HCT116 (cell line): ENCODE measurements around the gene PLA2G2F. TPM values are rescaled to one million over a fixed set of nuclear protein-coding genes. Genes with fewer than 3 reads are reported as not detected.

Experiments
- ATAC-seq: fragments of 200-7000 bp; cut with Tn5 transposase; 2 replicates; pipeline ENCODE4 v1.9.1; 2020; ENCODE audit warnings: mild to moderate bottlenecking, moderate library complexity
- BruUV-seq: library from RNA; stranded (reverse); fragments of 400-500 nt; replicated peaks from 2 replicates; lab custom pipeline; 2021; lab: Mats Ljungman, UMichigan
- CTCF ChIA-PET: fragments of 300-600 bp; sonication (Branson Sonifier 250); formaldehyde crosslinking; loops from one replicate; lab custom pipeline; 2021; ENCODE audit warnings: antibody characterized with exemption; lab: Charles Lee
- POLR2A ChIA-PET: fragments of 300-600, 350-600 bp; sonication (Branson Sonifier 250); formaldehyde crosslinking; loops from one replicate; lab custom pipeline; 2021; ENCODE audit warnings: antibody characterized with exemption; lab: Charles Lee
- RAD21 ChIA-PET, 2 experiments: fragments of 300-600 bp; sonication (Branson Sonifier 250); formaldehyde crosslinking; loops; one replicate each; lab custom pipeline; 2023; ENCODE audit warnings: low total read pairs in 2 of 2; ENCODE audit not compliant: uncharacterized antibody in 2 of 2, unreplicated experiment in 2 of 2, low non-redundant PET in 1 of 2; lab: Charles Lee
- DNase-seq: peaks from one replicate; pipeline ENCODE4 v3.0.0-alpha.2; 2010; ENCODE audit warnings: low read depth, low spot score
- H2AFZ ChIP-seq: fragments of 200-600 bp; shearing (Covaris generic), sonication (generic); 2 replicates; pipeline ENCODE4 v1.6.1; 2017; ENCODE audit warnings: low read depth, mixed run types, mixed read lengths, antibody characterized with exemption, low read length; ENCODE audit not compliant: poor library complexity, severe bottlenecking
- H3K27ac ChIP-seq: 2 replicates; pipeline ENCODE4 v1.5.1; 2012; ENCODE audit warnings: low read depth, low read length
- H3K27me3 ChIP-seq: fragments of 200-600 bp; sonication (generic); 2 replicates; pipeline ENCODE4 v1.6.1; 2016; ENCODE audit warnings: mixed run types, low read length, mixed read lengths; ENCODE audit not compliant: insufficient read depth
- H3K36me3 ChIP-seq, 2 experiments: fragments of 200-500 bp in 1 of 2; fragments of 200-600 bp in 1 of 2; sonication (Bioruptor generic) in 1 of 2; sonication (generic) in 1 of 2; 2 replicates each; pipeline versions ENCODE4 v1.5.1 to v1.6.1; 2014 to 2016; ENCODE audit warnings: low read length in 2 of 2, inconsistent platforms in 1 of 2, mixed read lengths in 1 of 2, mixed run types in 1 of 2; ENCODE audit not compliant: insufficient read depth in 2 of 2, control insufficient read depth in 1 of 2
- H3K4me1 ChIP-seq, 2 experiments: fragments of 200-600 bp in 1 of 2; sonication (generic) in 1 of 2; 2 replicates each; pipeline versions ENCODE4 v1.5.1 to v1.6.1; 2012 to 2017; ENCODE audit warnings: low read length in 2 of 2, inconsistent platforms in 1 of 2, mild to moderate bottlenecking in 1 of 2, mixed read lengths in 1 of 2, mixed run types in 1 of 2, moderate library complexity in 1 of 2; ENCODE audit not compliant: insufficient read depth in 2 of 2, control insufficient read depth in 1 of 2
- H3K4me2 ChIP-seq: fragments of 200-600 bp; sonication (generic); 2 replicates; pipeline ENCODE4 v1.6.1; 2017; ENCODE audit warnings: mixed run types, low read length, mixed read lengths
- H3K4me3 ChIP-seq, 2 experiments: fragments of 200-600 bp in 1 of 2; sonication (generic) in 1 of 2; replicated peaks in 1 of 2; 2 replicates each; pipeline ENCODE4 v1.5.1; 2011 to 2016; ENCODE audit warnings: low read length in 2 of 2, control low read depth in 1 of 2, low read depth in 1 of 2, mild to moderate bottlenecking in 1 of 2, mixed read lengths in 1 of 2, mixed run types in 1 of 2
- H3K79me2 ChIP-seq: fragments of 200-600 bp; sonication (generic); 2 replicates; pipeline ENCODE4 v1.6.1; 2017; ENCODE audit warnings: mild to moderate bottlenecking, mixed run types, low read length, moderate library complexity, mixed read lengths; ENCODE audit not compliant: insufficient read depth
- H3K9ac ChIP-seq: fragments of 200-600 bp; sonication (generic); 2 replicates; pipeline ENCODE4 v1.6.1; 2016; ENCODE audit warnings: low read length, mixed read lengths
- H3K9me2 ChIP-seq: fragments of 200-600 bp; sonication (generic), shearing (Covaris generic); 2 replicates; pipeline ENCODE4 v1.6.1; 2017; ENCODE audit warnings: mixed run types, mild to moderate bottlenecking, moderate library complexity; ENCODE audit not compliant: insufficient read depth
- H3K9me3 ChIP-seq, 2 experiments: fragments of 200-500 bp in 1 of 2; fragments of 200-600 bp in 1 of 2; sonication (Bioruptor generic) in 1 of 2; sonication (generic) in 1 of 2; 2 replicates each; pipeline ENCODE4 v1.6.1; 2014 to 2017; ENCODE audit warnings: low read length in 2 of 2, mixed read lengths in 2 of 2, inconsistent platforms in 1 of 2, low read depth in 1 of 2, mild to moderate bottlenecking in 1 of 2, mixed run types in 1 of 2, moderate library complexity in 1 of 2; ENCODE audit not compliant: control insufficient read depth in 1 of 2, insufficient read depth in 1 of 2
- H4K20me1 ChIP-seq: fragments of 200-600 bp; sonication (generic), shearing (Covaris generic); 2 replicates; pipeline ENCODE4 v1.6.1; 2017; ENCODE audit warnings: mixed run types, mild to moderate bottlenecking, moderate library complexity; ENCODE audit not compliant: insufficient read depth
- CEBPB ChIP-seq: IDR thresholded peaks from 2 replicates; pipeline ENCODE4 v1.6.1; 2012; ENCODE audit warnings: low read depth
- EGR1 ChIP-seq: IDR thresholded peaks from 2 replicates; pipeline ENCODE4 v1.6.1; 2012; ENCODE audit warnings: low read depth
- EZH2phosphoT487 ChIP-seq: fragments of 200-600 bp; IDR thresholded peaks from 2 replicates; pipeline ENCODE4 v1.6.1; 2018; ENCODE audit warnings: antibody characterized with exemption, borderline replicate concordance
- JUND ChIP-seq: IDR thresholded peaks from 2 replicates; pipeline ENCODE4 v1.6.1; 2012
- POLR2A ChIP-seq: IDR thresholded peaks from 2 replicates; pipeline ENCODE4 v1.7.0; 2011; ENCODE audit warnings: borderline replicate concordance; ENCODE audit not compliant: insufficient read depth, insufficient read length; ENCODE audit errors: extremely low read depth
- POLR2AphosphoS5 ChIP-seq: IDR thresholded peaks from 2 replicates; pipeline ENCODE4 v1.6.1; 2011; ENCODE audit warnings: mild to moderate bottlenecking, low read depth, low read length, moderate library complexity
- RAD21 ChIP-seq: IDR thresholded peaks from 2 replicates; pipeline ENCODE4 v1.6.1; 2012; ENCODE audit warnings: low read depth, mild to moderate bottlenecking
- SP1 ChIP-seq: IDR thresholded peaks from 2 replicates; pipeline ENCODE4 v1.6.1; 2012; ENCODE audit warnings: low read depth
- SRF ChIP-seq: IDR thresholded peaks from 2 replicates; pipeline ENCODE4 v1.6.1; 2012; ENCODE audit warnings: low read depth
- TCF7L2 ChIP-seq: IDR thresholded peaks from 2 replicates; pipeline ENCODE4 v1.7.0; 2011; ENCODE audit warnings: borderline replicate concordance, inconsistent platforms; ENCODE audit not compliant: insufficient read depth, insufficient read length; ENCODE audit errors: extremely low read depth
- ZFX ChIP-seq: fragments of 450-650 bp; IDR thresholded peaks from 2 replicates; pipeline ENCODE4 v1.6.1; 2017
- intact Hi-C: fragments of 100-400 bp; cut with micrococcal nuclease; formaldehyde crosslinking; loops from 2 replicates; pipeline ENCODE4 v1.10.0; 2022
- total RNA-seq: library from RNA; stranded (reverse); gene quantifications from one replicate; pipeline ENCODE4 v1.2.1, GENCODE V29; 2021; ENCODE audit not compliant: unreplicated experiment
- TF ChIP-seq, protein P1 (sequence below): IDR thresholded peaks from 2 replicates; pipeline ENCODE4 v1.6.1; 2012; ENCODE audit warnings: low read depth
- TF ChIP-seq, protein P2 (sequence below): IDR thresholded peaks from 2 replicates; pipeline ENCODE4 v1.6.1; 2012
- TF ChIP-seq, protein P3 (sequence below): IDR thresholded peaks from 2 replicates; pipeline ENCODE4 v1.6.1; 2012

Gene PLA2G2F
- total RNA-seq, 1 experiment from 2014 or later: 0.12 TPM

DNA sequence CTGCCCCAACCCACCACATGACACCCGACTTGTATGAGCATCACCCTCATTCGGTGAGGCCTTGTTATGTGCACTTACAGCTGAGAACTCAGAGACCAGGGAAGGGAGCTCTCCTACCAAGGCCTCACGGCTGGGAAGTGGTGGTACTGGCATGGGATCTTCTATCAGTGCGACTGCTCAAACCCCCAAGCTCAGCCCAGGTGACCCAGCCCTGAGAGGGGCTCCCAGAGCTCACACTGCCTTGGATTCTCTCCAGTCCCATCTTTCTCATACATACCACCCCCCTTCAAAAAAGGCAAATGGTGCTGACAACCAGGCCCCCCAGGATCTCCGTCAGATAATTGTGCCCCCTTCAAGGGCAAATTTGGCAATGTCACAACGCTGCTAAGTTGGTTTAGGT lies 777 bp upstream of the PLA2G2F start:
- CTCF ChIA-PET: no interaction called here
- ATAC-seq (no peak), DNase-seq (no peak)
- Histone ChIP-seq H3K9ac (no peak overlapping the region), H3K9me2 (no peaks in the 10 kb centered on the region), H3K36me3 (no peaks in the 10 kb centered on the region), H3K4me1 (peaks cover 4 to 11% of the 10 kb centered on the region in 2 experiments; a peak in 3 of 4 replicates), H3K4me3 (no peak overlapping the region), H4K20me1 (no peaks in the 10 kb centered on the region), H3K27me3 (no peaks in the 10 kb centered on the region), H2AFZ (no peak overlapping the region), H3K27ac (no peak overlapping the region), H3K4me2 (no peak overlapping the region), H3K79me2 (no peaks in the 10 kb centered on the region), H3K9me3 (no peaks in the 10 kb centered on the region)
- POLR2A ChIA-PET: no interaction called here
- TF ChIP-seq, protein P1, sequence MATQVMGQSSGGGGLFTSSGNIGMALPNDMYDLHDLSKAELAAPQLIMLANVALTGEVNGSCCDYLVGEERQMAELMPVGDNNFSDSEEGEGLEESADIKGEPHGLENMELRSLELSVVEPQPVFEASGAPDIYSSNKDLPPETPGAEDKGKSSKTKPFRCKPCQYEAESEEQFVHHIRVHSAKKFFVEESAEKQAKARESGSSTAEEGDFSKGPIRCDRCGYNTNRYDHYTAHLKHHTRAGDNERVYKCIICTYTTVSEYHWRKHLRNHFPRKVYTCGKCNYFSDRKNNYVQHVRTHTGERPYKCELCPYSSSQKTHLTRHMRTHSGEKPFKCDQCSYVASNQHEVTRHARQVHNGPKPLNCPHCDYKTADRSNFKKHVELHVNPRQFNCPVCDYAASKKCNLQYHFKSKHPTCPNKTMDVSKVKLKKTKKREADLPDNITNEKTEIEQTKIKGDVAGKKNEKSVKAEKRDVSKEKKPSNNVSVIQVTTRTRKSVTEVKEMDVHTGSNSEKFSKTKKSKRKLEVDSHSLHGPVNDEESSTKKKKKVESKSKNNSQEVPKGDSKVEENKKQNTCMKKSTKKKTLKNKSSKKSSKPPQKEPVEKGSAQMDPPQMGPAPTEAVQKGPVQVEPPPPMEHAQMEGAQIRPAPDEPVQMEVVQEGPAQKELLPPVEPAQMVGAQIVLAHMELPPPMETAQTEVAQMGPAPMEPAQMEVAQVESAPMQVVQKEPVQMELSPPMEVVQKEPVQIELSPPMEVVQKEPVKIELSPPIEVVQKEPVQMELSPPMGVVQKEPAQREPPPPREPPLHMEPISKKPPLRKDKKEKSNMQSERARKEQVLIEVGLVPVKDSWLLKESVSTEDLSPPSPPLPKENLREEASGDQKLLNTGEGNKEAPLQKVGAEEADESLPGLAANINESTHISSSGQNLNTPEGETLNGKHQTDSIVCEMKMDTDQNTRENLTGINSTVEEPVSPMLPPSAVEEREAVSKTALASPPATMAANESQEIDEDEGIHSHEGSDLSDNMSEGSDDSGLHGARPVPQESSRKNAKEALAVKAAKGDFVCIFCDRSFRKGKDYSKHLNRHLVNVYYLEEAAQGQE: no peak
- TF ChIP-seq JUND (no peak), POLR2A (no peak), RAD21 (no peak), POLR2AphosphoS5 (no peak), CEBPB (no peak), SRF (no peak), ZFX (no peak), TCF7L2 (no peak), EGR1 (no peak), EZH2phosphoT487 (no peak), SP1 (no peak)
- TF ChIP-seq, protein P2, sequence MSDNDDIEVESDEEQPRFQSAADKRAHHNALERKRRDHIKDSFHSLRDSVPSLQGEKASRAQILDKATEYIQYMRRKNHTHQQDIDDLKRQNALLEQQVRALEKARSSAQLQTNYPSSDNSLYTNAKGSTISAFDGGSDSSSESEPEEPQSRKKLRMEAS: no peak
- TF ChIP-seq, protein P3, sequence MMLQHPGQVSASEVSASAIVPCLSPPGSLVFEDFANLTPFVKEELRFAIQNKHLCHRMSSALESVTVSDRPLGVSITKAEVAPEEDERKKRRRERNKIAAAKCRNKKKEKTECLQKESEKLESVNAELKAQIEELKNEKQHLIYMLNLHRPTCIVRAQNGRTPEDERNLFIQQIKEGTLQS: no peak
- RAD21 ChIA-PET: no interaction called here
- no TSS peak for BruUV-seq
- intact Hi-C loops: no loop called here
